8988T (cell line): ENCODE results near the gene PTPRD.

Experiments used
- DNase-seq: peaks from one replicate; pipeline ENCODE4 v3.0.0; 2011

Gene PTPRD

DNA sequence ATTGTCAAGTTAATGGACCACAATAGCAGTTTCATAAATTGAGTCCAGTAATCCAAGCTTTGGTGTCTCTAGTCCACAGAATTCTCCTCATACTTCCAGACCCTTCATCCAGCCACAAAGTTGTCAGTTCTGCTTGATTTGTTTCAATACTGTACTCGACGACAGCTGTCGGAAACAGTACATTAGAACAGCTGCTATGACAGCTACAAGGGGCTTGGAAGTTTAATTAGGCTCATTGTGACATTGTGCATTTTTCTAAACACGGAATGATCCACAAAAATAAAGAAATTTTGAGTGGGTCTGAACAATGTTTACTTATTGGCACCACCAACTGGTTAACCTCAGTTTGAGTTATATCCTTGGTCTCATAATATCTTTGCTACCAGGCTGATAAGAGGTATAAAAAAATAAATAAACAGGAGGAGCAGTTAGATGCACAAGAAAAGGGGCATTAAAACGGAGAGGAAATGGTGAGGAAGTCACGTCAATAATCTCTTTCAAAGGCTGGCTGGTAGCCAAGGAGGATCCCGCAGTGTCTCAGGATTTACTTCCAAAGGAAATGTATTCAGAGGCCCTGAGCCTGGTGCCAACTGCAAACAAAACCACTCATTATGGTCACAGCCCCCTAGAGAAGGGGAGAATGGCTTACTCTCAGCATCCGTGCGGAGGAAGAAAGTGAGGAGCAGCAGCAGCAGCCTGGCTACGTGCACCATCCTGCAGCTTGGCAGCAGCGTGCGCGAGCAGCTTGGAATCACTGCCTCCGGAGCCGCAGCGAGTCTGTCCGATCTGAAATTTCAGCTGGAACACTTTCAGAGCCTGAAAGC is 1879.5 kb downstream of the PTPRD start:
- no peak for DNase-seq

- DNase-seq, result no peak
These were observed 1880.3 kb downstream of the PTPRD start for GRCh38 chr9:8732367-8733075.

GRCh38 chr9:8730618-8731017 is 1882.2 kb downstream of the PTPRD start:
- no peak for DNase-seq

- no peak for DNase-seq
These were observed 1883.9 kb downstream of the PTPRD start for GRCh38 chr9:8728910-8729309.

DNA sequence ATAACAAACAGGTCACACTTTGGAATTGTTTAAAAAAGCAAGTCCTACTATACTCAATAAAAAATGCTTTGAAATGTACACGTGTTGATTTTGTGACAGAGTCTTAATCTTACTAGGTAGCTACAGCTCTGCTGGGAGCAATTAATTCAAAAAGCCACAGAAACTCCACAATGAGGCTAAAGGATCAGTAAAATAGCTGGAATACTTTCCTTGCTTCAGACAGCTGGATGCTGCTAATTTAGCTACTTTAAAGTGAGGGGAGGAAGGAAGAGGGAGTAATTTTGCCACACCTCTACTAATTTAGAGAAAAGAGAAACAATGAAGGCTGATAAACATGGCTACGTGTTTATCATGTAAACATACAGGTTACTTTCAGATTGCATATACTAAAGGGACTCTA is 1885.6 kb downstream of the PTPRD start:
- DNase-seq, result no peak

- no peak for DNase-seq
These were observed 1886.1 kb downstream of the PTPRD start for GRCh38 chr9:8726692-8727091.

DNA sequence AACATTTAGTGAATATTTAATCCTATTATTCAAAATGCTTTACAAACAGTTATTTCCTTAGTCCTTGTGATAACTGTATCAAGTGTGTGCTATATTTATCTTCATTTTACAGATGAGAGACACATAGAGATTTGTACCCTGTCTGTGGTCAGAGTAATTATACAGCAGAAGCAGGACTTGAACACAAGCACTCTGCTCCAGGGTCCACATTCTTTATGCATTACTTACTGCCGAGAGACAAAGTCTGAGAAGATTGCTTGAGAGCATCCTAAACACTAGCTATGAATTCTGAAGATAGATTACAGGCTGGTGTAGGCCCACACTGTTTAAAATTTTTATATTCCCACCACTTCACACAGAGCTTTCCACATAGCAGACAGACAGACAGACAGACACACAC is 1887.2 kb downstream of the PTPRD start:
- no peak for DNase-seq

DNA sequence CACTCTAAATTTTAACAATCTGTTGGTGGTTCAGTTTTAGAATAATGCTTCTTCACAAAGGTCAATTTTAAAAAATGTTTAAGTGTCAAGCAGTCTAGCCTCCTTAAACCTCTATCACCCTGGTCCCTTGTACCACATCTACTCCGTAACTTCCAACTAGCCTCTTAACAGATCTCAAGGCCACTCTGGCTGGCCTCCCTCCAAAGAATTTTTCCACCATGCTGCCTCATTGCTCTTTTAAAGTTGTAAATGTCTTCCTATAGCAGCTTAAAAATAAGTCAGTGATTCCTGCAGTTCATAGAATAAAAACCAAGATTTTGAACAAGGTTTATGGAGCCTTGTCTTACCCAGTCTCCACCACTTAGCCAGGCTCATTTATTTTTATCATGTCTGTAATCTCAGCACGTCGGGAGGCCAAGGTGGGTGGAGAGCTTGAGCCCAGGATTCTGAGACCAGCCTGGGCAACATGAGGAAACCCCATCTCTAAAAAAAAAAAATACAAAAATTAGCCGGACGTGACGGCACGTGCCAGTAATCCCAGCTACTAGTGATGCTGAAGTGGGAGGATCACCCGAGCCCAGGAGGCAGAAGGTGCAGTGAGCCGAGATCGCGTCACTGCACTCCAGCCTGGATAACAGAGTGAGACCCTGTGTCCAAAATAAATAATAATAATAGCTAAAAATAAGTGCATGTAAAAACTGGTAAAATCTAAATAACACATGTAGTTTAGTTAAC is 1888.4 kb downstream of the PTPRD start:
- DNase-seq, result no peak

- no peak for DNase-seq
These were observed 1889.6 kb downstream of the PTPRD start for GRCh38 chr9:8723195-8723594.

- no peak for DNase-seq
These were observed 1892.8 kb downstream of the PTPRD start for GRCh38 chr9:8719833-8720486.

- no peak for DNase-seq
These were observed 1894.6 kb downstream of the PTPRD start for GRCh38 chr9:8718121-8718725.

GRCh38 chr9:8717146-8717545 is 1895.7 kb downstream of the PTPRD start:
- DNase-seq, result no peak

DNA sequence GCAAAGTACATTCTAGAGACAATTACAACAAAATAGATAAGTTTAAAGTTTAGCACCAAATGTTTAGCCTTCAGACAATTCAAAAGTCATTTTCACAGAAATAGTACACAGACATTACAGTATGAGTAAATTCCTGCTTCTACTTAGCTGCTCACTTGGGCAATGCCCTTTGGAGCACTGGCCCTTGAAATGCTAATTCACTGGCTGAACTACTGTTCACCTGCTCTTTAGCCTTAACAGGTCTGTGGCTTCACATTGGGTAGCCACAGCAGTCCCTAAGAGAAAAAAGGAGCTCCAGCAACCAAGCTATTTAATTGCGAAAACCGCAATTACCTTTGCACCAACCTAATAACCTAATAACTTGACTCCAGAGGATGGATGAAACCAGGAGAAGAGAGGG is 1897.0 kb downstream of the PTPRD start:
- no peak for DNase-seq

DNA sequence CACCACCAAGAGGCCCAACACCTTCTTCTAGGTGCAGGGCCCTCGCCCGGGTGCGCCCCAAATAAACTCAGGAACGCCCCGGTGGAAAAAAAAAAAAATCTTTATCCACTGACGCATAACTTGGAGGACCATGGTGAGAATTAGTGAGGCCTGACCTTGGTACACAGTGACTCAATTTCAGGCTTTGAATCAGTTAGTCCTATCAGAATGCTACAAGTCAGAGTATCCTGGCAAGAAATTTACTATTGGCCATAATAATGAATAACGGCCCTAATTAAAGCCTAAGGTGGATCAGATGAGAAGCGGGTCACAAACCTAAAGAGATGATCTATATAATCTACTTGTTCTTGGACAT is 1899.0 kb downstream of the PTPRD start:
- DNase-seq, result no peak

GRCh38 chr9:8713149-8713810 is 1899.5 kb downstream of the PTPRD start:
- DNase-seq, result no peak

DNA sequence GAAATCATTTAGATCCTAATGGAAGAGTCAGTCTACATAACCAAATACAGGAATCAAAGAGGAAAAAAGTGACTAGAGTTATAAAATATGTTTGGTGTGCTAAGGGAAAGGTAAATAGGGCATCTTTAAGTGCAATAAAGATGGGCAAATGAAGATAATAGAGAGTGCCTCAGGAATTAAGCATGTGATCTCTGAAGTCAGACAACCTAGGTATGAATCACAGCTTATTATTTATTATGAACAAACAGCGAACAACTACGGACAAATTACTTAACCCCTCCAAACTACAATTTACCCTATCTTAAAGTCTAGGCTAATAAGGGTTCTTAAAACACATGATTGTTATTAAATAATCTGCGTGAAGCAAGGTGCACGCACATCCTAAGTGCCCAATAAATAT is 1903.1 kb downstream of the PTPRD start:
- DNase-seq, result no peak

- no peak for DNase-seq
These were observed 1904.1 kb downstream of the PTPRD start for GRCh38 chr9:8708728-8709127.

GRCh38 chr9:8706998-8707397 is 1905.8 kb downstream of the PTPRD start:
- no peak for DNase-seq

- DNase-seq, result no peak
These were observed 1906.3 kb downstream of the PTPRD start for GRCh38 chr9:8706531-8706930.

DNA sequence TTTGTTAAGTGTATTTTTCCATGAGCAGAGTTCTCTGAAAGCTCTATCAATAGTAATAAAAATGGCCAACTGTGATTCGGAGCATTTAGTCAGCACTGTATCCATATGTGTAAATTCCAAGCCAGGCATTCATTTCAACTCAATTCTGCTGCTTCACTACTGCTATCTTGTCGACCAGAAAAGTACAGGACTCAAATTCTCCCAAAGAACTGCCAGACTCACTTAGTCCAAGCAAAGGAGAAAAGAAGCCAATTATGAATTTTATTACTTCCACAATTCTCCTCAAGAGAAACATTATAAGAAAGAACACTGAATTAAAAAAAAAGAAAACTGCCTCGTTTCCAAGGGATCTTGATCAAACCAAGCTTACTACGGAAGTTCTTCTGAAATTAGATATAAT is 1906.9 kb downstream of the PTPRD start:
- no peak for DNase-seq

DNA sequence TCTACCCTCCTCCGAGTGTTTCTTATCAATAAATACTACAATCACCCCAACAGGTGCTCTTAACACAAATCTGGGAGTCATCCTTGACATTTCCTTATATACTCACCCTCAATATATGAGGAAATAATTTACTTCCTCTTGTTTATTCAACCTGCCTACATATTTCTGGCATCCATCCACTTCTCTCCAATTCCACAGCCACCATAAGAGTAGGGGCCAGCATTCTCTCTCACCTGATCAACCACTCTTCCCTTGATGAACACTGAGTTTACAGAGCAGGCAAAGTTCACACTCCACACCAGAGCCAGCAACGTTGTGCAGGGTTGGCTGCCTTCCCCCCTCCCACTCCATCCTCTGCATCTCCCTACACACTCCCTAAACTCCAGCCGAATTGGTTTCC is 1908.9 kb downstream of the PTPRD start:
- DNase-seq, result no peak

- DNase-seq, result no peak
These were observed 1910.9 kb downstream of the PTPRD start for GRCh38 chr9:8701904-8702303.
